Measurements from ENCODE around the gene IFIT3.

GRCh38 chr10:89308736-89309135, 19.1 kb upstream of the IFIT3 start:
- TF ChIP-seq CTCF (conservative IDR thresholded peaks at IDR 0.05; ENCODE audit: low read length) (no peak), EZH2phosphoT487 (IDR thresholded peaks at IDR 0.05; ENCODE audit: borderline replicate concordance) (no peak)

Data from Loucy (cell line).